K562 (cell line): ENCODE measurements around the gene MYLK4. TPM values are rescaled to one million over a fixed set of nuclear protein-coding genes. Genes with fewer than 3 reads are reported as not detected.

Experiments
- CHD2 ChIP-seq: IDR thresholded peaks from 2 replicates; pipeline ENCODE4 v1.6.1; 2011; ENCODE audit warnings: low read depth, low read length
- DDX20 ChIP-seq: fragments of 450-650 bp; IDR thresholded peaks from 2 replicates; pipeline ENCODE4 v1.6.1; 2016; ENCODE audit warnings: missing genetic modification characterization, low read depth, mild to moderate bottlenecking, missing compliant biosample characterization, moderate library complexity
- DEAF1 ChIP-seq: fragments of 450-650 bp; formaldehyde crosslinking; IDR thresholded peaks from 2 replicates; pipeline ENCODE4 v1.4.0; 2020; ENCODE audit warnings: mild to moderate bottlenecking, moderate library complexity
- E2F1 ChIP-seq: sonication (generic); formaldehyde crosslinking; IDR thresholded peaks from 2 replicates; pipeline ENCODE4 v1.8.1; 2023; ENCODE audit warnings: mild to moderate bottlenecking, missing genetic modification reagents, moderate library complexity
- E2F4 ChIP-seq: sonication (generic); formaldehyde crosslinking; IDR thresholded peaks from 2 replicates; pipeline ENCODE4 v1.8.0; 2022; ENCODE audit warnings: mild to moderate bottlenecking, low read depth, missing genetic modification reagents
- HOXB6 ChIP-seq: fragments of 250-450 bp; sonication (Bioruptor Pico); IDR thresholded peaks from 2 replicates; pipeline ENCODE4 v1.5.1; 2022; ENCODE audit warnings: mild to moderate bottlenecking, borderline replicate concordance
- MIER1 ChIP-seq: fragments of 450-650 bp; IDR thresholded peaks from 2 replicates; pipeline ENCODE4 v1.6.1; 2016; ENCODE audit warnings: antibody characterized with exemption, mild to moderate bottlenecking, low read depth
- MTA2 ChIP-seq: fragments of 450-650 bp; IDR thresholded peaks from 2 replicates; pipeline ENCODE4 v1.6.1; 2016; ENCODE audit warnings: low read depth
- MYBL2 ChIP-seq, 2 experiments: fragments of 450-650 bp in 1 of 2; sonication (generic) in 1 of 2; formaldehyde crosslinking in 1 of 2; IDR thresholded peaks; 2 replicates each; pipeline versions ENCODE4 v1.6.1 to v1.8.1; 2017 to 2022; ENCODE audit warnings: borderline replicate concordance in 1 of 2, inconsistent platforms in 1 of 2, low read depth in 1 of 2, mild to moderate bottlenecking in 1 of 2, missing genetic modification reagents in 1 of 2, moderate library complexity in 1 of 2
- MYC ChIP-seq, 2 experiments: fragments of 250-450 bp in 1 of 2; sonication (Bioruptor Pico) in 1 of 2; IDR thresholded peaks; 2 replicates each; pipeline versions ENCODE4 v1.5.1 to v1.6.1; 2012 to 2021; ENCODE audit warnings: low read depth in 2 of 2, borderline replicate concordance in 1 of 2, improper control_type of control experiment in 1 of 2, low read length in 1 of 2, mild to moderate bottlenecking in 1 of 2, moderate library complexity in 1 of 2
- NCOA6 ChIP-seq: fragments of 450-650 bp; IDR thresholded peaks from 2 replicates; pipeline ENCODE4 v1.6.1; 2017; ENCODE audit warnings: mild to moderate bottlenecking
- NFIX ChIP-seq: fragments of 250-450 bp; sonication (Bioruptor Pico); IDR thresholded peaks from 2 replicates; pipeline ENCODE4 v1.4.0; 2020; ENCODE audit warnings: low read depth, mild to moderate bottlenecking, moderate library complexity
- PHF8 ChIP-seq: fragments of 200-600 bp; sonication (generic); IDR thresholded peaks from 2 replicates; pipeline ENCODE4 v1.6.1; 2012; ENCODE audit warnings: mixed run types, mild to moderate bottlenecking, inconsistent platforms, low read length, moderate library complexity, borderline replicate concordance
- PML ChIP-seq: IDR thresholded peaks from 2 replicates; pipeline ENCODE4 v1.6.1; 2012; ENCODE audit warnings: low read length, inconsistent platforms
- PYGO2 ChIP-seq: fragments of 450-650 bp; IDR thresholded peaks from 2 replicates; pipeline ENCODE4 v1.6.1; 2016; ENCODE audit warnings: mild to moderate bottlenecking, missing genetic modification characterization, moderate library complexity, missing compliant biosample characterization
- ZKSCAN1 ChIP-seq: fragments of 150-350 bp; IDR thresholded peaks from 2 replicates; pipeline ENCODE4 v1.6.1; 2016; ENCODE audit warnings: low read depth, low read length
- ZNF133 ChIP-seq: fragments of 250-450 bp; sonication (Bioruptor Pico); IDR thresholded peaks from 2 replicates; pipeline ENCODE4 v1.4.0; 2020; ENCODE audit warnings: mild to moderate bottlenecking
- ZNF354B ChIP-seq: fragments of 250-450 bp; sonication (Bioruptor Pico); IDR thresholded peaks from 2 replicates; pipeline ENCODE4 v1.4.0; 2020
- ZSCAN32 ChIP-seq: fragments of 450-650 bp; formaldehyde crosslinking; IDR thresholded peaks from 2 replicates; pipeline ENCODE4 v1.4.0; 2020; ENCODE audit warnings: mild to moderate bottlenecking, moderate library complexity
- ZZZ3 ChIP-seq: fragments of 450-650 bp; IDR thresholded peaks from 2 replicates; pipeline ENCODE4 v1.6.1; 2016; ENCODE audit warnings: antibody characterized with exemption, mild to moderate bottlenecking, moderate library complexity
- polyA plus RNA-seq, 8 experiments: library from polyadenylated mRNA; depleted of rRNA in 4 of 8; stranded (reverse) in 5 of 8; unstranded in 3 of 8; fragments of >200 nt; fragmentation: Nextera tagmentation in 2 of 8; fragmentation: Illumina TruSeq in 1 of 8; extraction: Ambion mirVana in 2 of 8; extraction: Trizol in 1 of 8; gene quantifications; 2 replicates each; pipeline versions ENCODE4 v1.2.1 to v1.2.3, GENCODE V29; 2011 to 2014; ENCODE audit warnings: inconsistent platforms in 1 of 8, missing spikeins in 1 of 8
- total RNA-seq, 7 experiments: library from RNA; depleted of rRNA in 6 of 7; stranded (reverse); fragments of >200 nt in 6 of 7; fragmentation: Illumina TruSeq in 2 of 7; extraction: Trizol in 2 of 7; gene quantifications; 2 replicates each; pipeline versions ENCODE4 v1.2.1 to v1.2.3, GENCODE V29; 2011 to 2021; ENCODE audit warnings: low replicate concordance in 1 of 7
- TF ChIP-seq, protein P1 (sequence below): fragments of 450-650 bp; IDR thresholded peaks from 2 replicates; pipeline ENCODE4 v1.6.1; 2014; ENCODE audit warnings: low read depth, mild to moderate bottlenecking, moderate library complexity, borderline replicate concordance
- TF ChIP-seq, protein P2 (sequence below): sonication (generic); formaldehyde crosslinking; IDR thresholded peaks from 2 replicates; pipeline ENCODE4 v1.8.1; 2022; ENCODE audit warnings: missing genetic modification reagents

Gene MYLK4
- total and polyA plus RNA-seq, 9 of the 15 experiments (the other 6 are each of a cell fraction or from before 2014, with no cell fraction given), result 0.01 to 0.15 (median 0.06) TPM

GRCh38 chr6:2770171-2770570, 19.4 kb upstream of the MYLK4 start (continued):
- TF ChIP-seq DDX20 (tag) (no peak), NCOA6 (no peak), ZZZ3 (no peak), MTA2 (no peak), MYBL2 (IDR thresholded peaks at IDR 0.05; ENCODE audit: low read depth) (no peak), MYBL2 (CRISPR knock-in tag; IDR thresholded peaks at IDR 0.05; ENCODE audit: borderline replicate concordance) (no peak), ZSCAN32 (CRISPR knock-in tag) (no peak), ZNF354B (no peak), MYC (IDR thresholded peaks at IDR 0.05; ENCODE audit: low read depth, low read length) (0 out of 2 replicates have a peak, but pooled peaks have one; percentile 47), MYC (CRISPR knock-in tag; IDR thresholded peaks at IDR 0.05; ENCODE audit: borderline replicate concordance, low read depth) (no peak), NFIX (CRISPR knock-in tag) (peak; percentile 92), ZKSCAN1 (no peak), E2F1 (peak; percentile 60; the same call in 1 of the 2 replicates), ZNF133 (CRISPR knock-in tag) (no peak), DEAF1 (no peak), PYGO2 (tag) (no peak), CHD2 (no peak), MIER1 (no peak), E2F4 (CRISPR knock-in tag) (no peak), PHF8 (no peak), HOXB6 (no peak), PML (no peak)
- TF ChIP-seq, protein P1, sequence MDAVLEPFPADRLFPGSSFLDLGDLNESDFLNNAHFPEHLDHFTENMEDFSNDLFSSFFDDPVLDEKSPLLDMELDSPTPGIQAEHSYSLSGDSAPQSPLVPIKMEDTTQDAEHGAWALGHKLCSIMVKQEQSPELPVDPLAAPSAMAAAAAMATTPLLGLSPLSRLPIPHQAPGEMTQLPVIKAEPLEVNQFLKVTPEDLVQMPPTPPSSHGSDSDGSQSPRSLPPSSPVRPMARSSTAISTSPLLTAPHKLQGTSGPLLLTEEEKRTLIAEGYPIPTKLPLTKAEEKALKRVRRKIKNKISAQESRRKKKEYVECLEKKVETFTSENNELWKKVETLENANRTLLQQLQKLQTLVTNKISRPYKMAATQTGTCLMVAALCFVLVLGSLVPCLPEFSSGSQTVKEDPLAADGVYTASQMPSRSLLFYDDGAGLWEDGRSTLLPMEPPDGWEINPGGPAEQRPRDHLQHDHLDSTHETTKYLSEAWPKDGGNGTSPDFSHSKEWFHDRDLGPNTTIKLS, result no peak
- TF ChIP-seq, protein P2, sequence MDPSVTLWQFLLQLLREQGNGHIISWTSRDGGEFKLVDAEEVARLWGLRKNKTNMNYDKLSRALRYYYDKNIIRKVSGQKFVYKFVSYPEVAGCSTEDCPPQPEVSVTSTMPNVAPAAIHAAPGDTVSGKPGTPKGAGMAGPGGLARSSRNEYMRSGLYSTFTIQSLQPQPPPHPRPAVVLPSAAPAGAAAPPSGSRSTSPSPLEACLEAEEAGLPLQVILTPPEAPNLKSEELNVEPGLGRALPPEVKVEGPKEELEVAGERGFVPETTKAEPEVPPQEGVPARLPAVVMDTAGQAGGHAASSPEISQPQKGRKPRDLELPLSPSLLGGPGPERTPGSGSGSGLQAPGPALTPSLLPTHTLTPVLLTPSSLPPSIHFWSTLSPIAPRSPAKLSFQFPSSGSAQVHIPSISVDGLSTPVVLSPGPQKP (CRISPR knock-in tag), result no peak
